SHP77 (cell line): Measurements from ENCODE around the gene RAB21.
"Not testable (repeated sequence)": the region's sequence is repeated elsewhere in the genome, so short reads cannot be mapped to it uniquely, and the experiment has no call there.

Source experiments
- DNase-seq, 2 experiments: peaks; one replicate each; lab custom pipeline; 2025; lab: John Stamatoyannopoulos, UW

RAB21 gene

GRCh38 chr12:71752891-71753290 lies 1.8 kb upstream of the RAB21 start:
- DNase-seq = no peak

- no peak for DNase-seq
Measured at GRCh38 chr12:71755146-71755892, 656 bp downstream of the RAB21 start.

DNA sequence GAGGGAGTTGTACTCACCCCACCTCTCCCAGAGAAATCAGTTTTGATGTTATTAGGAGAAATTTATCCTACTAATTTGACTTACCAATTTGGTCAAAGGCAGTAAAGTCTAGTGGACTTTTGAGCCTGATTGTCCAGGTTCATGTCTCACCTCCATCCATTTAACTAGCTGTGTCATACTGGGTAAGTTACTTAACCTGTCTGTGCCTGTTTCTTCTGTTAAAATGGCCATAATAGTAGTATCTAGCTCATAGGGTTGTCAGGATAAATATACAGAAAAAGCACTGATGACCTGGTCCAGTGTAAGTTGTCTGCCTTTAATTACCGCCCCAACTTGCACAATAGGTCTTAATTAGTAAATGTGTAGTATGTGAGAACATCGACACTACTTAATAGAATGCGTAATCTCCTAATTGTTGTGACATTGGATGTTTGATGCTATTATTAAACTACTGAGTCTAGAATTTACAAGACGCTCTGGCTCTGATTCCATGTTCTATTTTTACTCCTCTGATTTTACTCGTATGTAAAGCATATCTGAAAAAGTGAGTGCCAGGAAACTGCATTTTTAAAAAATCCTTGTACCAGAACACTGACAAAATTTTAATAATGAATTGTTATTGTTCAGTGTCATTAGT lies 1.5 kb downstream of the RAB21 start:
- DNase-seq = no peak

DNA sequence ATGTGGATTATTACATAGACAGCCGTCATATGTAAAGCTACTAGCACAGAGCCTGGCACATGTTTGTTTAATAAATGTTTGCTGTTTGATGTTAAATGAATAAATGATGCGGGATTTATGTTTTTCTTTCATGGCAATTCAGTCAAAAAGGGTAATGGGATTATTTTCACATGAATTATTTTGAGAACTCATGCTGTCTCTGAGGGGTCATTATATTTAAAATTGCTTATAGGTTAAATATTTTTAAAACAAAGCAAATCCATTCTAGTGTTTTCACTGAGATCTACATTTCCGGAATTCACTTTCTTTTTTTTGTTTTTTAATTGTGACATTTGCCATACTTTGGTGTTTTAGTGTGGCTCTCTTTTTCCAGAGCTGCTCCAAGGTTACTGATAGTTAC lies 5.3 kb downstream of the RAB21 start:
- DNase-seq = no peak

GRCh38 chr12:71760471-71760870 lies 5.8 kb downstream of the RAB21 start:
- no peak for DNase-seq

- DNase-seq = not testable (repeated sequence)
Measured at GRCh38 chr12:71761354-71761753, 6.7 kb downstream of the RAB21 start.

- no peak for DNase-seq
Measured at GRCh38 chr12:71763677-71764379, 9.2 kb downstream of the RAB21 start.

GRCh38 chr12:71764587-71765321 lies 10.1 kb downstream of the RAB21 start:
- DNase-seq = no peak

DNA sequence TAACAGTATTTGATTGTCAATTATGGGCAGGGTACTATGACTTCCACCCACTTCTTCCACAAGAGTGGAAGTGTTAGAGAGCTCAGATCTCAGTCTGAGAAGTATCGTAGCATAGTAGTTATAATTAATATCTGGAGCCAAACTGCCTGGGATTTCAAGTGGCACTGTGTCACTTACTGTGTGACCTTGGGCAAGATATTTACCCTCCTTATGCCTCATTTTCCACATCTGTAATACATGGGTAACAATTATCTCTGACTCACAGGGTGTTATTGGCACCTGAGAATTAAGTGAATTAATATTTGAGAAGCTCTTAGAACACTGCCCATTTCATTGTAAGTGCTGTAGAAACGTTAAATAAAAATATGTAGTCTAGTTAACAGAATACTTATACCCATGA lies 11.5 kb downstream of the RAB21 start:
- no peak for DNase-seq

- DNase-seq = no peak
Measured at GRCh38 chr12:71767183-71767582, 12.5 kb downstream of the RAB21 start.

DNA sequence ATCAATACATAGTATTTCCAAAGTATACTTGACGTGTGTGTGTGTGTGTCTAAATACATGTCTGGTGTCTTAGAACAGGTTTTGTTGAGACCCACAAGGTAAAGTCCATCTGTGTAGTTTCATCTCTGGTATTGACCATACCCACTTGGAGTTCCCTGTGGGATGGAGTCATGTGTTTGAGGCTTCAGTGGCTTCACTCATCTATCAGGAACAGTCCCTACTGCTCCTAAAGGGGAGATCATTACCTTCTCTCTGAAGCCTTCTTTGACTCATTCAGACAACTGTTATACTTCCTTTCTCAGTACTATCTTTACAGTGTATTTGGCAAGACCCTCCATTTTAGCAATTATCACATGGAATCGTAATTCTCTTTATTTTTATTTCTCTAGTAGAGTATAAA lies 14.2 kb downstream of the RAB21 start:
- no peak for DNase-seq

DNA sequence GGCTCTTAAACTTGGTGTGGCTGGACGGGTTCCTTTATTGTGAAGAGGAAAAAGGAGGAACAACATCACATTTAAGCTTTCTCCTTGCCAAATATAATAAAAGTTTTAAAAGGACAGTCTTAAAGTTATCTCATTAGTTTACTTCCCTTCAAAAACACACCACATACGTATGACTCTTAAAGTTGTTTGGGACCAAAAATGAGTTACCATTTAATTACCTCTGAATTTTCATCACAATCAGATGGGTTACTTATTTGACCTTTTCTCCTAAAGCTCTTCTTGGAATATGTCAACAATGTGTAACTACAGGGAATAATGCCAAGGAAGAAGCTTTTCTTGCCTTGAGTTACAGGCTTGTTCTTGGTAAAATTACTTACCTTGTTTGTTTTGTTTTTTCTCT lies 16.4 kb downstream of the RAB21 start:
- no peak for DNase-seq

DNA sequence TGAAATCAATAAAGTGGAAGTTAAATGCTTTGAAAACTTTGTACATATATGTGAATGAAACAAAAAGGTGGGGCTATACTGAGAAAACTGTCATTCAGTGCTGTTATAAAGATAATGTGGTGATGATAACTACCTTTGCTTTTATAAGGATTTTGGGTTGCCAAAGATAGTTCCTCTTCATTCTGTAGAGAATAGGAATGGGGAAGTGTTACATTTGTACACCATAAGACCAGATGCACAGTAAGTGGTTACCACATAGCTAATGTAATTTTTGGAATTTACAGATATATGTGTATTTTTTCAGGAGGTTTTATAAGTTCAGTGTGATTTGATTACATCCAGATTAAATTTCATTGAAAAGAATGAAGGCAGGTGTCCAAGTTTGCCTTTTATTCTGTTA lies 18.1 kb downstream of the RAB21 start:
- DNase-seq = no peak

- peak in 1 of 2 experiments; percentile 45 for DNase-seq
Measured at GRCh38 chr12:71780237-71780822, 25.7 kb downstream of the RAB21 start.

DNA sequence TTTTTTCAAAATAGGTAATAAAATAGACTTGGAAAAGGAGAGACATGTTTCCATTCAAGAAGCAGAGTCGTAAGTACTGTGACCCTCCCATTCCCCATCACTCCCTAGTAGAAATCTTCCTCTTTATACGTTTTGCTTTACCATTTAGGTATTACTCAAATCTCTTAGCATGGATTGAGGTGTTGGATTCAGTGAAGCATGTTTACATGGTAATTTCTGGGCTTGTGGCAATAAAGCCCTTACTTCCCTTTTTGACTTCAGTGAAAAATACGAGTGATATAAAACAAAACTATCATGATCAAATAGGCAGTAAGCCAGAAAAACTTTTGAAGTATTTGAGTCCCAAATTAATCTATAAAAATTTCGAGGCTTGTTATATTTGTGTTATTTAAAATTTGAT lies 27.4 kb downstream of the RAB21 start:
- no peak for DNase-seq

- DNase-seq = no peak
Measured at GRCh38 chr12:71786829-71787228, 32.2 kb downstream of the RAB21 start.

GRCh38 chr12:71787580-71787979 lies 32.9 kb downstream of the RAB21 start:
- no peak for DNase-seq

GRCh38 chr12:71790331-71790730 lies 35.7 kb downstream of the RAB21 start:
- DNase-seq = no peak

GRCh38 chr12:71791473-71792150 lies 36.9 kb downstream of the RAB21 start:
- no peak for DNase-seq

GRCh38 chr12:71792599-71792998 lies 37.9 kb downstream of the RAB21 start:
- no peak for DNase-seq

DNA sequence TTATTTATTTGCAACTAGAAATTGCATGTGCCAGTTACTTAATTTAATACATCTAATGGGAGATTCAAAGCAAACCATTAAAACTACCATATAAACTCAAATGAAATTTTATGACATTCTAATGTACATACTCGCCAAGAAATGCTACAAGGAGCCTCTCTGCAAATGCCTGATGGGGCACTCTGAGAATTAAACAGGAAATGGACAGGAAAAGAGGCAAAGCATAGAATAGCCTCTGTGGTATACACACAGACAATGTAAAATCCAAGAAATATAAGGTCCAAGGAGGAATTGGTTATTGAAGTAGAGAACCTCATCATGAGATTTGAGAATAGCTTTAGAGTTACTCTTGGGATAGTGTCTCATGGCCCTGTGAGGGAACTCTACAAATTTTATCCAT lies 41.2 kb downstream of the RAB21 start:
- DNase-seq = no peak

GRCh38 chr12:71797531-71797930 lies 42.9 kb downstream of the RAB21 start:
- DNase-seq = no peak
